HG02852 (cell line): ENCODE measurements around the gene XKR8.

Experiments used
- ATAC-seq: cut with Tn5 transposase; IDR thresholded peaks from one replicate; pipeline ENCODE4 v1.9.1; 2021; ENCODE audit warnings: mild to moderate bottlenecking, moderate library complexity; ENCODE audit not compliant: unreplicated experiment

The XKR8 gene, protein sequence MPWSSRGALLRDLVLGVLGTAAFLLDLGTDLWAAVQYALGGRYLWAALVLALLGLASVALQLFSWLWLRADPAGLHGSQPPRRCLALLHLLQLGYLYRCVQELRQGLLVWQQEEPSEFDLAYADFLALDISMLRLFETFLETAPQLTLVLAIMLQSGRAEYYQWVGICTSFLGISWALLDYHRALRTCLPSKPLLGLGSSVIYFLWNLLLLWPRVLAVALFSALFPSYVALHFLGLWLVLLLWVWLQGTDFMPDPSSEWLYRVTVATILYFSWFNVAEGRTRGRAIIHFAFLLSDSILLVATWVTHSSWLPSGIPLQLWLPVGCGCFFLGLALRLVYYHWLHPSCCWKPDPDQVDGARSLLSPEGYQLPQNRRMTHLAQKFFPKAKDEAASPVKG

DNA sequence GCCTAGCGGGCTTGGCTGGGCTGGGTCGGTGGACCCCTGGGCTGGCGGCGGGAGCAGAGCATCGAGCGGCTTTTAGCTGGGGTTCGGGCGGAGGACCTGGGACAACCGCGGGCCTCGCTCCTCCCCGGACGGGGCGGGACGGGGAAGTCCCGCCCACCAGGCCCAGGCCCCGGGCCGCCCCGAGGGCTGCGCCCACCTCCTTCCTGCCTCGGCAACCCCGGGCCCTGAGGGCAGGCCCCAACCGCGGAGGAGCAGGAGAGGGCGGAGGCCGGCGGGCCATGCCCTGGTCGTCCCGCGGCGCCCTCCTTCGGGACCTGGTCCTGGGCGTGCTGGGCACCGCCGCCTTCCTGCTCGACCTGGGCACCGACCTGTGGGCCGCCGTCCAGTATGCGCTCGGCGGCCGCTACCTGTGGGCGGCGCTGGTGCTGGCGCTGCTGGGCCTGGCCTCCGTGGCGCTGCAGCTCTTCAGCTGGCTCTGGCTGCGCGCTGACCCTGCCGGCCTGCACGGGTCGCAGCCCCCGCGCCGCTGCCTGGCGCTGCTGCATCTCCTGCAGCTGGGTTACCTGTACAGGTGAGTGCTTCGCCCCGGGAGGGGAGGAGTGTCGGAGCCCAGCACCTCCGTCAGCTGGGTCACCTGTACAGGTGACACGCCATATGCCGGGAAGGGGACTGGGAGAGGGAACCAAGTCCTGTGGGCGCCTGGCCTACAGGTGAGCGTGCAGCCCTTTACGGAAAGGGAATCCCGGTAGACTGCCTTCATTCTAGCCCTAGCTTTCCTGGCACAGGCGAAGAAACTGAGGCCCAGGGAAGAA lies at the start of gene XKR8:
Gene XKR8, plus strand, starts transcription at position 182 of the 812 bp plus-strand sequence. Its CDS starts 97 bp downstream, at position 279.
- ATAC-seq = peak; percentile 91

DNA sequence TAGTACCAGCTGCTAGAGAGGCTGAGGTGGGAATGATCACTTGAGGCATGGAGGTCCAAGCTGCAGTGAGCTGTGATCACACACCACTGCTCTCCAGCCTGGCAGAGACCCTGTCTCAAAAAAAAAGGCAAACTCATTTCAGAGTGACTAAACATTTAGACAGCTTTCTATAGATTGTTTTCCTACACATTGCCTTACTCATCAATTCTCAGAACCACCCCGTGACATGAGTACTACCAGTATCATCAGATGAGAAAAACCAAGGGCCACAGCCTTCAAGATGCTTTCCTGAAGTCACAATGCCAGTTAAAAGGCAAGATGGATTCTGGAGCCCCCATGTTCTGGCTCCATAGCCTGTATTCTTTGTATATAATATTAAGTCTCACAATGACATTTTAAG lies 47.3 kb upstream of the XKR8 start:
- ATAC-seq = no peak

DNA sequence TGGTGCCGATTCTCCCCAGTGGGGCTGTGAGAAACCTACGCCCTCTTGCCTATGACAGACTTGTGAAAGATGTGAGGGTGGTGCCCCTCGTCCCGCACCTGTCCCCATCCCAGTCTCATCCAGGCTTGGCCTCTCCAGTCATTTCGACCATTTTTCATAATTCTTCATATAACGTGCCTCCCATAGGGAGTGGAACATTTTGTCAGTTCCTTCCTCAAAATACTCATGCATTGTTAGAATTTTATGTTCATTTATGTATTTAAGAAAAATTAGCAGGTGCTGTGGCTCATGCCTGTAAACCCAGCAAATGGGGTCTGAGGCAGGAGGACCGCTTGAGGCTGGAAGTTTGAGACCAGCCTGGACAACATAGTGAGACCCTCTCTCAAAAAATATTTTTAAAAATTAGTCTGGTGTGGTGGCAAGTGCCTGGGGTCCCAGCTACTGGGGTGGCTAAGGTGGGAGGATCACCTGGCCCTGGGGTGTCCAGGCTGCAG lies 44.6 kb upstream of the XKR8 start:
- ATAC-seq = no peak

DNA sequence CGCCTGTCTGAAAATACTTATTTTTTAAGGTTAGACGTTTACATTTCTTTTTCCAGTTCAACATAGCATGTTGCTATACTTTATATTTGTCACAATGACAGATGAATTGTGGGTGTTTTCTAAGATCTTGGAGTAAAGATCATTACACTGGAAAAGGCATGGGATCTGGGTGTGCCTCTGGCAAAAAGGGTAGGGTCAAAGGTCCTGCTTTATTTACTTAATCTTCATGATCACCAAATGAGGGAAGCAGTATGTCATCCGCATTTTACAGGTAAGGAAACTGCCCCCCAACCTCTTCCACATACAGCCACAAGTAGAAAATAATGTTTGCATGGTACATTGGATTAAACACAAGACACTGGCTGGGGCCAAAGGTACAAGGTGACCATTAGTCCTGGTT lies 37.5 kb upstream of the XKR8 start:
- ATAC-seq = no peak

GRCh38 chr1:27928216-27928954 lies 31.4 kb upstream of the XKR8 start:
- no peak for ATAC-seq

GRCh38 chr1:27931184-27931583 lies 28.6 kb upstream of the XKR8 start:
- ATAC-seq = no peak

DNA sequence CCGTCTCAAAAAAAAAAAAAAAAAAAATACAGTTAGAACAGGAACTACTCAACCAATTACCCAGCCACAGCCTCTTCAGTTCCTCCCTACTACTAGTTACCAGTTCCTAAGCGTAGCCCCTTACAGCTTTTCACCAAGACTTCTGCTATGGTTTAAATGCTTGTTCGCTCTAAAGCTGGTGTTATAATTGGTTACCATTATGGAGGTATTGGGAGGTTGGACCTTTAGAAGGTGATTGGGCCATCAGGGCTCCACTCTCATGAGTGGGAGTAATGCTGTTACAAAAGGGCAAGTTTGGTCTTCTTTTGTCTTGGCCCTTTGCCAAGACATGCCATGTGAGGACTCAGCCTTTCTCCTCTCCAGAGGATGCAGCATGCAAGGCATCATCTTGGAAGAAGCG lies 28.0 kb upstream of the XKR8 start:
- no peak for ATAC-seq

- ATAC-seq = no peak
Observed at GRCh38 chr1:27934818-27935549, 24.8 kb upstream of the XKR8 start, which contains the start of gene SMPDL3B. SMPDL3B (plus strand) TSS chr1:27935000; CDS start chr1:27935184, 184 bp downstream.

DNA sequence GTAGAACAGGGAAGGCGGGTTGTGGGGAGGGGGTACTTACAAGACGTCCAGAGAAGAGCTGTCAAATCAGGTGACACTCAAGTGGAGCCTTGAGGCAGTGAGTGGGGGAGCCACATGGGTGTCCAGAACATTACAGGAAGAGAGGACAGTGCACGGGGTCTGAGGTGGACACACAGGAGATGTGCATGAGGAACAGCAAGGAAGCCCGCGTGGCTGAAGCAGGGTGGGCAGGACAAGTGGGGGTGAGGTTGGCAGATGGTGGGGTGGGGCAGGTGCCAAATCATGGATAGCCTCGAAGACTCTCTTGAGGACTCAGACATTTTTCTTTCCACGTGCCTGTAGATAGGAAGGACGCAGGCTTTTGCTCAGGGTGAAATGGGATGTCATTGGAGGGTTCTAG lies 24.1 kb upstream of the XKR8 start:
- no peak for ATAC-seq

- ATAC-seq = no peak
Observed at GRCh38 chr1:27936370-27936769, 23.4 kb upstream of the XKR8 start.

- no peak for ATAC-seq
Observed at GRCh38 chr1:27937524-27937836, 22.3 kb upstream of the XKR8 start.

DNA sequence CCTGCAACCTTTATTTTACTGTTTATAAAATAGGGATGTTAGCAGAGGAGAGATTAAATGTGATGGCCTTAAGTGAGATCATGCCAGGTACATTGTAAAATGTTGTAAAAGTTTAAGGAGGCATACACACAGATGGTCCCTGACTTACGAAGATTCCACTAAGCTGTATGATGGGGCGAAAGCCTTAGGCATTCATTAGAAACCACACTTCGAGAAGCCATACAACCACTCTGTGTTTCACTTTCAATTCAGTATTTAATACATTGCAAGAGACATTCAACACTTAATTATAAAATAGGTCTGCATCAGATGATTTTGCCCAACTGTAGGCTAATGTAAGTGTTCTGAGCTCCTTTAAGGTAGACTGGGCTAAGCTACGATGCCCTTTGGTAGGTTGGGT lies 21.3 kb upstream of the XKR8 start:
- ATAC-seq = no peak

GRCh38 chr1:27940297-27940696 lies 19.5 kb upstream of the XKR8 start:
- no peak for ATAC-seq

DNA sequence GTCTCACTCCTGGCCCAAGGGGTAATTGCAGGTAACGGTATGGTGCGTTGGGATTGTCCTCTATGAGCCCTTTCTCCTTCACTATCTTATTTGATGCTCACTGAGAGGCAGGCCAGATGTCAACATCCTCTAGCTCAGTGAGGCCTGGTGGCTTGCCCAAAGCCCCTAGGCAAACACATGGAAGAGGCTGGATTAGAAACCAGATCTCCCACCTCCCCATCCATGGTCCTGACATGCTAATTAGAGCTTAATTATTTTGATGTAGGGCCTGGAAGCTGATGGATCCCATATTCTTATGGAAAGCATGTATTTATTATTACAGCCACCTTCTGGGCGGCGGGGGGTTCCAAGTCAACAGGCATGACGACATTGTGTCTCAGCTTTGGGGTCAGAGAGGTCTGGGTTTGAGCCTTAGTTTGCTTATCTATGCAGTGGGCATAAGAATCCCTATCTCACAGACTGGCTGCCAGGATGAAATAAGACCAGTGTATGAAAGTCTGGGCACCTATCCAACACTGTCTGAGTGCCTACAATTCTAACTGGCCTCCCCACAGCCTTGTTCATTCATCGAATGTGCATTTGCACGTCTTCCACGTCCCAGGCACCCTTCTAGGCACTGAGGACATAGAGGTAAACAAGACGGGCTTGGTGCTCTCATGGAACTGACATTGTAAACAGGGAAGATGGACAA lies 18.8 kb upstream of the XKR8 start:
- ATAC-seq = no peak

DNA sequence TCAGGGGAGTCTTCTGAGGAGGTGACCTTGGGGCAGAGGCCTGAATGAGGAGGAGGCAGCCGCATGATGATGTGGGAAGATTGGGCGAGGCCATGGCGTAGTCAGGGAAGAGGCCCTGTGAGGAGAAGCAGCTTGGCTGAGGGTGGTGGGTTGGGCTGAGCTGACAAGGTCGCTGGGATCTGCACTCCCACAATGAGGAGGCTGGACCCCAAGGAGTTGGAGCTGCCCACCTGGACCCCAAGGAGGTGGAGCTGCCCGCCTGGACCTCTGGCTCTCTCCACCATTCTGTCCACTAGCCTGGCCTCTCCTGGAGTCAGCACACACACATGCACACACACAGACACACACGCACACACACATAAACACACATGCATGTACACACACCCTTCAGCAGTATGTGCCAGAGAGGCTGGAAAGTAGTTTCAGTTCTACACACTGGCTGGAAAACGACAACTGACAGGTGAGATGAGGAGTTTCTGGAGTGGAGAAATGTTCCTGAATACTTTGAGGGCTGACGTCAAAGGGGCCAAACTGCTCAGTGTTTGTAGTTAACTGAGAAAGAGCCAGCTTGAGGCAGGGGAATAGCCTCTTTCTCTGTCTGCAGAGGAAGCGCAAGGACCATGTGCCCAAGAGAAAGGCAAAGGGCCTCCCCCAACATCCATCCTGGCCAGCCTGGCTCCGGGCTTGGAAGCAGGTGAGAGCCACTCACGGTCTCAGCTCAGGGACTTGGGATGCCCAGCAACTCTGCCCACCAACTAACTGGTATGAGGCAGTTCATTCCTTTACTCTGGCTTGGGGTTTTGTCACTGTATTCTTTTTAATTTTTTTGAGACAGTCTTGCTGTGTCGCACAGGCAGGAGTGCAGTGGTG lies 17.9 kb upstream of the XKR8 start:
- no peak for ATAC-seq

DNA sequence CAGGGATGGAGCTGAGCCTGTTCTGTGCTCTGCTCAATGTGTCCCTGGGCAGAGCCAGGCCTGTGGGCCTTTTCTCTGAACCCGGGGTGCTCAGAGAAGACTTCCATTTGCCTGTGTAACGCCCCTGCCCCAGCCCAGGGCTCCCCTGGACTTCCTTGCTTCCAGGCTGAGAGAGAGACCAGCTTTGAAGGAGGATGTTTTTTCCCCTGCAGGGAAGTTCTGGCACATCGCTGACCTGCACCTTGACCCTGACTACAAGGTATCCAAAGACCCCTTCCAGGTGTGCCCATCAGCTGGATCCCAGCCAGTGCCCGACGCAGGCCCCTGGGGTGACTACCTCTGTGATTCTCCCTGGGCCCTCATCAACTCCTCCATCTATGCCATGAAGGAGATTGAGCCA lies 14.8 kb upstream of the XKR8 start:
- ATAC-seq = no peak

- no peak for ATAC-seq
Observed at GRCh38 chr1:27949027-27949426, 10.7 kb upstream of the XKR8 start.

GRCh38 chr1:27951396-27951795 lies 8.4 kb upstream of the XKR8 start:
- ATAC-seq = no peak

DNA sequence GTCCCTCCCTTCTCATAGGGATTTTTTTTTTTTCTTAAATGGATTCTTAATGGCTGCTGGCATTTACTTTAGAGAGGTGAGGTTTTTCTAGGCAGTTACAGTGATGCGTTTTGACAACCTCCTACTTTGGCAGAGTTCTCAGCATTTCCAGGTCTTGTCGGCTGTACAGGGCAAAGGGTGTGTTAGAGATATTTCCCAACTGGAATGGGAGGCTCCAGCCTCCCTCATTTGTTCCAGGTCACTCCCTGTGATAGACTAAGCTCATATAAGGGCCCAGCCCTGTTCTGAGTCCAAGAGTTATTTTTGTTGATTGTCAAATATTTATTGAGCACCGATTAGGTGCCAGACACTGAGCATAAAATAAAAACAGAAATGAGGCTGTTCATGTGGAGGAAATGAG lies 7.6 kb upstream of the XKR8 start:
- ATAC-seq = no peak
